Lower leg skin (tissue), 4 donors: ENCODE results near the gene SLC25A27. TPM values are rescaled to one million over a fixed set of nuclear protein-coding genes. Genes with fewer than 3 reads are reported as not detected.
A peak's percentile ranks its signal among the peaks of the same experiment; 100 is the strongest.

Experiments used
- DNase-seq, 2 donors: peaks; one replicate each; pipeline ENCODE4 v3.0.0-alpha.2; 2019; ENCODE audit warnings: low spot score in 2 of 2
- H3K4me3 ChIP-seq: fragments of 200-600 bp; sonication (generic); 2 replicates; pipeline ENCODE4 v1.5.1; 2017; ENCODE audit warnings: mild to moderate bottlenecking, low read depth; ENCODE audit not compliant: poor library complexity, severe bottlenecking
- CTCF ChIP-seq, 3 donors: fragments of 450-650 bp; IDR thresholded peaks; one replicate each; pipeline ENCODE4 v1.5.1; 2016; ENCODE audit warnings: antibody characterized with exemption in 3 of 3, mild to moderate bottlenecking in 3 of 3, moderate library complexity in 2 of 3
- POLR2A ChIP-seq, 2 donors: fragments of 450-650 bp; IDR thresholded peaks; one replicate each; pipeline ENCODE4 v1.6.1; 2016 to 2017; ENCODE audit warnings: antibody characterized with exemption in 2 of 2, mild to moderate bottlenecking in 1 of 2, moderate library complexity in 1 of 2
- WGBS, 2 donors: methylation state at CpG; one replicate each; pipeline ENCODE4 v1.1.5; 2018; 5-methylcytosine and 5-hydroxymethylcytosine counted together
- intact Hi-C: fragments of 100-400 bp; cut with DNase I; formaldehyde crosslinking; loops from one replicate; pipeline ENCODE4 v1.15.0; 2023; ENCODE audit warnings: low total_unique reads
- total RNA-seq, 4 donors: library from RNA; depleted of rRNA; stranded (reverse); fragments of >200 nt; gene quantifications; one replicate each; pipeline ENCODE4 v1.1.0, GENCODE V29; 2016

Gene SLC25A27
- total RNA-seq, 4 donors from 2014 or later, result 17.0 to 21.4 (median 18.8) TPM

DNA sequence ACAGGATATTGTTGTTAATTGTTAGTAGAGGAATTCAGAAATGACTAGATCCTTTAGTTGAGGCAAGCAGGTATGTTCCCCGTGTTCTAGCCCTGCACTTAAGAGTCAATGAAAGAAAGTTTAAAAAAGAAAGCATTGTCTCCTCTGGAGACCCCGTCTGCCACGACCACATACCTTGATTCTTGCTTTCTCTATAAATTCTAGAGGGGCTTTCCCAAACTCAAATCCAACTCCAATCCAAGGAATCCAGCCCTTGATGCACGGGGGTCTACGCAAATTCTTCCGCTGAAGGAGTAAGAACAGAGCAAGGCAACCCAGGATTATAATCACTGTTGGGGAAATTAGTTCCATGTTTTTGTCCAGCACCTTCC lies 558 bp upstream of the SLC25A27 start:
- DNase-seq, result no peak
- 4 to 6% methylated on average over 6 of the region's 6 CpGs for WGBS, 2 donors
- peak overlapping the region; percentile 83 for H3K4me3 ChIP-seq
- intact Hi-C loops, result no loop called here
- no peak for TF ChIP-seq POLR2A (IDR thresholded peaks at IDR 0.05)
- no peak for TF ChIP-seq CTCF (IDR thresholded peaks at IDR 0.05)

DNA sequence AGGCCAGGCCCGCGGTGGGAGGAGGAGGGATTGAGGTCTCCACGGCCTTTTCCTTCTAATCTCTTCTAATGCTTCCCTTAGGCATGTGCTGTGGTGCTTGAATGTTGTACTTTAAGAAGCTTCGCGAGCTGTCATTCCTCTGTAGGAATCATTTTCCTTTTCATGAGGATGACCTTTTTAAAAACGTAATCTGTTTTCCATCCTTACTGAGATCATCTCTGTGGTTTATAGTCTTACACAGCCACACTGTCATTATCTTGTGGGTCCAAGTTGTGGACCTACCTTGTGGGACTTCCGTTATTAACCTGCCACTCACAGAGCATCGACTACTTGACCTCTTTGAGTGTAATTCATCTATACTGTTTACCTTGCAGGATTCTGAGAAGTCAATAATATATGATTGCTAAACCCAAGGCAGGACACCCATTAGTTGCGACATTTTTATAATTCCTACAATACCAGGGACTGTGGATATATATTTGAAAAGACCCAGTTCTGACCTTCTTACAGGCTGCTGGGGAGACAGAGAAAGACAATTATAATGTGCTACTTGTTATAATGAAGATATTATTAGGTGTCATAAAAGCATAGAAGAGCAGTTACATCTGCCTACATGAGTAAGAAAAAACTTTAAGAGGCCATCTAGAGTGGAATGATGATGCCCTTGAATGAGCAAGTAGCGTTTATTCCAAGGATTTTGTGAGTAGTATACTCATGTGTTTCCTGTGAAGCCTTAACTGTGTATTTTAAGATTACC lies 842 bp downstream of the SLC25A27 start:
- WGBS, 2 donors, result 25 to 28% methylated on average over 10 of the region's 10 CpGs
- intact Hi-C loops, result no loop called here
- no peak for DNase-seq
- TF ChIP-seq POLR2A (IDR thresholded peaks at IDR 0.05), result no peak
- no peak for TF ChIP-seq CTCF (IDR thresholded peaks at IDR 0.05)
- peak overlapping the region; percentile 83 for H3K4me3 ChIP-seq

- WGBS, 2 donors, result 73 to 82% methylated on average over 6 of the region's 6 CpGs
Observed at GRCh38 chr6:46655803-46656202, 3.0 kb downstream of the SLC25A27 start.

DNA sequence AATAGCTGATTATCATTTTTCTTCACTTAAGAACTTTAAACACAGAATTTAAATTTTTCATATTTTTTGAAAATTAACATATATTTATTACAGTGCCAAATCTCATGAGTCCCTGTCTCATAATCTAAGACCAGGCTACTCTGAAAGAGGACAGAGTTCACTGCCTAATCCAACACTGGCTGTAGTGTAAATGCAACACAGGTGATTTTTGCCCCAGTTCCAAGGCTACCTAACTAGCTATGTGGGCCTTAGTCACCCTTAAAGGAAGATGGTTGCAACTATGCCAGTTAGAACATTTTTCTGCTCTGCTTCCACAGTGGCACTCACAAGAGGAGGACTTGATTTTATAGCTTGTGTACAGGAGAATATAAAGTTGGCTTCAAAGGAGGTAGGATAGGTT lies 4.9 kb downstream of the SLC25A27 start:
- no peak for DNase-seq
- TF ChIP-seq CTCF (IDR thresholded peaks at IDR 0.05) (no peak), POLR2A (IDR thresholded peaks at IDR 0.05) (no peak)
- intact Hi-C loops, result no loop called here
- H3K4me3 ChIP-seq, result no peak overlapping the region

More at GRCh38 chr6:46655803-46656202, 3.0 kb downstream of the SLC25A27 start:
- TF ChIP-seq POLR2A (IDR thresholded peaks at IDR 0.05) (no peak), CTCF (IDR thresholded peaks at IDR 0.05) (no peak)
- no peak overlapping the region for H3K4me3 ChIP-seq
- intact Hi-C loops, result no loop called here
- DNase-seq, result no peak

GRCh38 chr6:46661483-46661882 lies 8.7 kb downstream of the SLC25A27 start:
- TF ChIP-seq CTCF (IDR thresholded peaks at IDR 0.05) (no peak), POLR2A (IDR thresholded peaks at IDR 0.05) (no peak)
- WGBS, 2 donors, result 84 to 92% methylated on average over 2 of the region's 2 CpGs
- DNase-seq, result no peak
- intact Hi-C loops, result no loop called here
- H3K4me3 ChIP-seq, result no peak overlapping the region

DNA sequence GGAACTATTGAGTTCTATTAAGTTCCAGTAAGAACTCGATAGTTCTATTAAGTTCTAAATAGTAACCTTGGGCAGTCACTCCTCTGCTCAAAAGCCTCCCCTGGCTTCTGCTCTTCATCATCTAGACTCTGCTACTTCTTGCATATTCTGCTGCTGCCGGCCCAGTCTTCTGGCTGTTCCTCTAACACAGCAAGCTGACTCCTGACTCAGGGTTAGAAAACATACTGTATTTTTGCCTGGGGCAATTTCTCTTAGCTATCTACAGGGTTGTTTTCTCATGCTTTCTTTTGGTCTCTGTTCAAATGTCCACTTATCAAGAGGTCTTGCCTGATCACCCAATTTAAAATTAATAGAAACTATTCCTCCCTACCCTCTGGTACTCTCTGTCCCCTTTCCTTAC lies 14.6 kb downstream of the SLC25A27 start:
- intact Hi-C loops, result no loop called here
- DNase-seq, result no peak
- TF ChIP-seq POLR2A (IDR thresholded peaks at IDR 0.05) (no peak), CTCF (IDR thresholded peaks at IDR 0.05) (no peak)
- WGBS, 2 donors, result 93 to 94% methylated on average over 2 of the region's 2 CpGs
- no peak overlapping the region for H3K4me3 ChIP-seq
